GM12891 (cell line): ENCODE results near the gene AGXT.

Experiments
- PAX5 ChIP-seq: IDR thresholded peaks from 2 replicates; pipeline ENCODE4 v1.6.1; 2011; ENCODE audit warnings: low read length, moderate library complexity, mild to moderate bottlenecking; ENCODE audit not compliant: insufficient read depth, severe bottlenecking
- POLR2A ChIP-seq: IDR thresholded peaks from 2 replicates; pipeline ENCODE4 v1.6.1; 2011; ENCODE audit warnings: low read depth, low read length, control low read depth
- POLR2AphosphoS5 ChIP-seq: IDR thresholded peaks from 2 replicates; pipeline ENCODE4 v1.6.1; 2011; ENCODE audit warnings: low read depth, low read length, control low read depth
- SPI1 ChIP-seq: IDR thresholded peaks from 2 replicates; pipeline ENCODE4 v1.6.1; 2011; ENCODE audit warnings: low read depth, low read length, control low read depth
- TAF1 ChIP-seq: IDR thresholded peaks from 2 replicates; pipeline ENCODE4 v1.6.1; 2011; ENCODE audit warnings: low read depth, low read length, control low read depth

DNA sequence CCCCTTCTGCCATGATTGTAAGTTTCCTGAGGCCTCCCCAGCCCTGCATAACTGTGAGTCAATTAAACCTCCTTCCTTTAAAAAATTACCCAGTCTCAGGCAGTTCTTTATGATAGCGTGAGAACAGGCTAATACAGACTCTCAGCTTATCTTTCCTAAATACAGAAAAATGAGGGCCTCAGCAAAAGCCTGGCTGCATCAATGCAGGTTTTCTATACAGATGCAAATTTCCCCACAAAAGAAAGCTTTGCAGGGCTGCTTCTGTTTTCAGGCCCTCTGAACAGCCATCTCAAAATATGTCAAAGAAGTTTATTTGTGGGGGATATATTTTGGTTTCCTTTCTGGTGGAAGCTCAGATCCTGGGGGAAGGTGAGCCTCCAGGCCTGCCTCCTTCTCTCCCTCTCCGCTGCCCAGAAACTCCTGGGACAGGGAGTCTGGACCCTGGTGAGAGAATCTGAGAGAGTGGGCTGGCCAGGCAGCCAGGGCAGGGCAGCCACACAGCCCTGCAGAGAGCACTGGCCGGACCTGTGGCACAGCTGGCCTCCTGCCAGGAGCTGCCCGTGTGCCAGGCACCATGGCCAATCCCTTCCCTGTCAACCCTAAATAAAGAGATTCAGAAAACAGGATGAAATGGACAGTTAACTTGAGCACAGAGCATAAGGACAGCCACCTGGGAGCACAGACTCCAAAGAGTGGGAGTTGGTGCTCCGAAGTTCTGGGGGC is 21.6 kb upstream of the AGXT start:
- TF ChIP-seq TAF1 (no peak), POLR2AphosphoS5 (no peak), SPI1 (no peak), POLR2A (no peak), PAX5 (no peak)
